Measurements from ENCODE around the gene RIMBP2.

RIMBP2 gene

DNA sequence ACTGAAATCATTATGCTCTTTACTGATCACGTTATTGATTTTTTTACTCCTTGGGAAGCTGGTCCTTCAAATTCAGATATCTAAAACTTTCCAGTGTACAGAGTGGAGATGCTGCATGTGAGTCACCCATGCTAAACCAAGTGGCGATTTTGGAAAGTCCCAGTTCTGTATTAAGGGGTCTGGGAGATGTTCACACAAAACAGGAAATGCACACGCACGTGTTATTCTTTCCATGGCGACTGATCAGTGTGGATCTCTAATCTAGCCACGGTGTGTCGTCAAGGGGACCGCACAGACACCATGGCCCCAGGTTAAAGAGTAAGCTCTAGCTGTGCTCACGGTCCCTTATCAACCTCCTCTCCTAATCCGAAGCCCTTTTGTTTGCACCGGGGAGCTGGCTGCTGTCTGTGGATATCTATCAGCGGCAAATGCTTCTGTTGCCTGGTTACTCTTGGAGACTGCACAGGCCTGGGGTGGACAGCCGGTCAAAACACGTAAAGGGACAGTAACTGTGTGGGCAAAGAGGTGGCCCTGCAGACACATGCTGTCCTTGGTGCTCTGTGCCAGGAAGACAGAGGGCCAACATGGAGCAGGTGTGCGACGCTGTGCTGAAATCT is 96.6 kb downstream of the RIMBP2 start:
- Histone ChIP-seq H3K4me1 (no peaks in the 10 kb centered on the region), H3K4me2 (no peak overlapping the region), H3K27ac (no peak overlapping the region), H3K36me3 (no peaks in the 10 kb centered on the region), H4K20me1 (no peaks in the 10 kb centered on the region), H3K4me3 (no peak overlapping the region), H3K9ac (no peak overlapping the region), H3K9me3 (replicated peaks in 1 of 11) (peaks cover 6 to 22% (median 9%) of the 10 kb centered on the region in 11 experiments; a peak in 17 of 22 replicates), H3K27me3 (no peaks in the 10 kb centered on the region)
- no peak for TF ChIP-seq Cebpa-rat (IDR thresholded peaks at IDR 0.05)

- H3K9me3 ChIP-seq (replicated peaks in 1 of 11) = peaks cover 0 to 9% (median 0%) of the 10 kb centered on the region in 11 experiments; a peak in 2 of 22 replicates
- no peaks in the 10 kb centered on the region for H4K20me1 ChIP-seq
- no peak overlapping the region for H3K4me3 ChIP-seq
- no peak for TF ChIP-seq Cebpa-rat (IDR thresholded peaks at IDR 0.05)
- no peak overlapping the region for H3K4me2 ChIP-seq
- H3K4me1 ChIP-seq = no peaks in the 10 kb centered on the region
- H3K9ac ChIP-seq = no peak overlapping the region
- no peak overlapping the region for H3K27ac ChIP-seq
- no peaks in the 10 kb centered on the region for H3K27me3 ChIP-seq
- no peaks in the 10 kb centered on the region for H3K36me3 ChIP-seq
Observed at GRCh38 chr12:130617219-130617618, 98.9 kb downstream of the RIMBP2 start.

DNA sequence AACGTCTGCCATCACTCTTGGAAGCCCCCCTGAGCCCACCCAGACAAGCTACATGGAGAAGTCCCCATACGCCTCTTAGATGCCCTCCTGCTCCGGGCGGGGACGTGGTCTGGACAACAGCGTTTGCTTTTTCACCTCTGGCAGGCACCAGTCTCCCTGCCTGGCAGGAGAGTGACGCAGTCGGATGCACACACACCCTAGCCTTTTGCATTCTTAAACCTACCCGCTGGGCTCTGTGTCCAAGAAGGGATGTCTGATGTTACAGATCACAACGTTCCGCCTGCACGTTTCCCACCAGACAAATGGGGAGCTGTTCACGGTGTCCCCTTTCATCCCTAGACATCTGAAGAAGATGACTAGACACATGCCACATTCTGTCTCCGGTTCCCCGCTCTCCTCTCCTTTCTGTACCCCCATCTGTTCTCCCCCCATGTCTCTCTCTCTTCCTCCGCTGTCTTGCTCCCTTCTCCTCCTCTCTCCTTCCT is 100.2 kb downstream of the RIMBP2 start:
- H4K20me1 ChIP-seq = no peaks in the 10 kb centered on the region
- H3K27ac ChIP-seq = no peak overlapping the region
- no peak overlapping the region for H3K9ac ChIP-seq
- no peak for TF ChIP-seq Cebpa-rat (IDR thresholded peaks at IDR 0.05)
- H3K9me3 ChIP-seq (replicated peaks in 1 of 11) = no peaks in the 10 kb centered on the region
- H3K4me1 ChIP-seq = no peaks in the 10 kb centered on the region
- no peak overlapping the region for H3K4me2 ChIP-seq
- H3K27me3 ChIP-seq = no peaks in the 10 kb centered on the region
- no peak overlapping the region for H3K4me3 ChIP-seq
- H3K36me3 ChIP-seq = no peaks in the 10 kb centered on the region

GRCh38 chr12:130614530-130614905 is 101.6 kb downstream of the RIMBP2 start:
- H3K9me3 ChIP-seq (replicated peaks in 1 of 11) = no peaks in the 10 kb centered on the region
- H3K27ac ChIP-seq = no peak overlapping the region
- no peaks in the 10 kb centered on the region for H3K4me1 ChIP-seq
- H3K36me3 ChIP-seq = no peaks in the 10 kb centered on the region
- H4K20me1 ChIP-seq = no peaks in the 10 kb centered on the region
- no peak overlapping the region for H3K4me3 ChIP-seq
- H3K9ac ChIP-seq = no peak overlapping the region
- H3K27me3 ChIP-seq = no peaks in the 10 kb centered on the region
- H3K4me2 ChIP-seq = no peak overlapping the region
- no peak for TF ChIP-seq Cebpa-rat (IDR thresholded peaks at IDR 0.05)

DNA sequence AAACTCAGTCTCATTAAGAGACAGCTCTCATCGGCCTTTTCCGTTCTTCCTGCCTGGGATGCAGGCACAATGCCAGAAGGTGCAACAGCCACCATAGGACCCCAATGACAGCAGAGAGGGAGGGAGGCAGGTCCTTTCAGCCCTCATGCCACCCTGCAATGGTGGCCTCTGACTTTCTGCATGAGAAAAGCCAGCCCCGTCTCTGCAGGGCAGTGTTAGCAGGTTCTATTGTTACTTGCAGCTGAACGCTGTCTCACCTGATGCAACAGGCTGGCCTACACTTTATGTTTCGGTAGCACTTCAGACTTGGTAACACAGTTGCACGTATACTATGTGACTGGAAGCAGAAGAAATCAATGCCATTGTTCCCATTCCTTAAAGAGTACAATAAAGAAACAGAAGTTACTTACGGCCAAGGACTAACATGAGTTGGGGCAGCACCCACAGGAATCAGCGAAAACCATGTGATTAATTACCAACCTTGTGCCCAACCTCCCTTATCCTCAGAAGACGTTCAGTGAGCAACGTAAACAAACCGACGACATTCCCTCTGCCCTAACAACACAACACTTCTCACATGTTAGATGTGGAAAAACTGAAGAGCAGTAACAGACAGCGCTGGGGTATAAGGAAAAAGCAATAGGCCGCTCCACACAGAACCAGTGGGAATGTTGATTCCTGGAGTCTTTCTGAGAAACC is 102.1 kb downstream of the RIMBP2 start:
- Histone ChIP-seq H3K4me3 (no peak overlapping the region), H3K9ac (no peak overlapping the region), H4K20me1 (no peaks in the 10 kb centered on the region), H3K9me3 (replicated peaks in 1 of 11) (no peaks in the 10 kb centered on the region), H3K27ac (no peak overlapping the region), H3K36me3 (no peaks in the 10 kb centered on the region), H3K4me2 (no peak overlapping the region), H3K4me1 (no peaks in the 10 kb centered on the region), H3K27me3 (no peaks in the 10 kb centered on the region)
- no peak for TF ChIP-seq Cebpa-rat (IDR thresholded peaks at IDR 0.05)

DNA sequence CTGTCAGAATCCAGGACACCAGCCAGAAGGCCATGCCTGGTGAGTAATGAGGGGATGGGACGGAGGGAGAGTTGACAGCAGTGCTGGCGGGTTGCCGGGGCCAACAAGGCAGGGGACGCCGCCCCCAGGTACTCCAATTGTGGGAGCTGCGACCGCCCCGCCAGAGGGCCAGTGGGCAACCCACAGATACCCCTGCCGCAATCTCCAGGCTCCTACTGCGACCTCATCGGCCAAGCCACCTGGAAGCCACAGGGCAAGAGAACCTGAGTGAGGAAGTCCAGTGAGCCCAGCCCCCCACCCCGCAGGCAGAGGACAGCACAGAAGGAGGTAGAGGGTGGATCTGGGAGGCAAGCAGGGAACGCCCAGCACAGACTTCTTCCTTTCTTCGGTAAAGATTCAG is 103.0 kb downstream of the RIMBP2 start:
- Histone ChIP-seq H3K36me3 (no peaks in the 10 kb centered on the region), H3K4me2 (no peak overlapping the region), H3K27me3 (no peaks in the 10 kb centered on the region), H3K9me3 (replicated peaks in 1 of 11) (no peaks in the 10 kb centered on the region), H3K27ac (no peak overlapping the region), H4K20me1 (0 out of 22 replicates have a peak, but pooled peaks cover 0 to 2% (median 0%) of the 10 kb centered on the region in 11 experiments), H3K9ac (no peak overlapping the region), H3K4me3 (no peak overlapping the region), H3K4me1 (0 out of 20 replicates have a peak, but pooled peaks cover 0 to 3% (median 0%) of the 10 kb centered on the region in 10 experiments)
- no peak for TF ChIP-seq Cebpa-rat (IDR thresholded peaks at IDR 0.05)

DNA sequence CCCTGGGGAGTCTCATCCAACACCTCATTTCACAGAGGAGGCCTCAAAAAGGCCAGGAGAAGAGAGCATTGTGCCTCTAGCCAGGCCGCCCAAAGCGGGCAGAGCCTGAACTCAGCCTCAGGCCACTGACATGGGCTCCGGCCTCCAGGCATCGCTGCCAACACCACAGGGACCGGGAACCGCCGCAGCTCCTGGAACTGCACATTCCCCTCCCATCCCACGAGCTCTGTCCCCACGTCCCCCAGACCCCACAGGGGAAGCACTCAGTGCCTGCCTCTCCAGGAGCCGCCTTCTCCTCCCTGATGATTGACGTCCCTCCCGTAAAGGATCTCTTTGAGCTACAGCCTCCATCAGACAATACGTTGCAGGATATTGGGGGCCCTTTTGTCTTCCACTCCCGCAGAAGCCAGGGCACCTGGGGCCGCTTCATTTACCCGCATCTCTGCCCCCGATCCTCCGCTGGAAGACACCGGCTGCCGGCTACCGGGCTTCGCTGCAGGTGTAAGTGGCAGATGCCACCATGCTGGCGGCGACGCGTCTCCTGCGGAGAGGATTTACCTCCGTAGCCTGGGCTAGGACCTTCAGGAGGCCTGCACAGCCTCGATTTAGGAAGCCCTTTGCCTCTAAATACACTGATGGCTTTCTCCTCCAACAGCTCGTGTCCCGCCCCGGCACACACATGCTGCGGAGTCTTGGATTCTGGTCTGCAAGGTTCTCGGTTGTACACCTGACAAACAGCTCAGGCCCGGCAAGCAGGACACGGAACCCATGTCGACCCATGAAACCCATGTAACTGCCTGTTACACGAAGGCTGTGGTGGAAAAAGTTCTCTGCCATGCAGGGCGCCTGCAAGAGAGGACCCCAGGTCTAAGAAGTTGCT is 104.8 kb downstream of the RIMBP2 start:
- peaks cover 0 to 4% (median 0%) of the 10 kb centered on the region in 11 experiments; a peak in 1 of 22 replicates for H4K20me1 ChIP-seq
- H3K9me3 ChIP-seq (replicated peaks in 1 of 11) = no peaks in the 10 kb centered on the region
- peaks cover 0 to 21% (median 7%) of the 10 kb centered on the region in 10 experiments; a peak in 14 of 20 replicates for H3K4me1 ChIP-seq
- no peak overlapping the region for H3K4me3 ChIP-seq
- H3K4me2 ChIP-seq = no peak overlapping the region
- H3K27ac ChIP-seq = no peak overlapping the region
- H3K36me3 ChIP-seq = no peaks in the 10 kb centered on the region
- no peak for TF ChIP-seq Cebpa-rat (IDR thresholded peaks at IDR 0.05)
- H3K9ac ChIP-seq = no peak overlapping the region
- no peaks in the 10 kb centered on the region for H3K27me3 ChIP-seq

GRCh38 chr12:130609966-130610365 is 106.1 kb downstream of the RIMBP2 start:
- Histone ChIP-seq H3K9ac (no peak overlapping the region), H3K9me3 (replicated peaks in 1 of 11) (no peaks in the 10 kb centered on the region), H3K4me1 (peaks cover 0 to 29% (median 12%) of the 10 kb centered on the region in 10 experiments; a peak in 14 of 20 replicates), H3K36me3 (no peaks in the 10 kb centered on the region), H3K4me2 (no peak overlapping the region), H3K4me3 (no peak overlapping the region), H4K20me1 (peaks cover 0 to 4% (median 0%) of the 10 kb centered on the region in 11 experiments; a peak in 1 of 22 replicates), H3K27me3 (no peaks in the 10 kb centered on the region), H3K27ac (no peak overlapping the region)
- TF ChIP-seq Cebpa-rat (IDR thresholded peaks at IDR 0.05) = no peak

- Histone ChIP-seq H3K4me3 (no peak overlapping the region), H3K4me2 (no peak overlapping the region), H3K36me3 (no peaks in the 10 kb centered on the region), H3K9me3 (replicated peaks in 1 of 11) (no peaks in the 10 kb centered on the region), H3K27me3 (no peaks in the 10 kb centered on the region), H3K27ac (no peak overlapping the region), H4K20me1 (peaks cover 0 to 4% (median 0%) of the 10 kb centered on the region in 11 experiments; a peak in 1 of 22 replicates), H3K4me1 (peaks cover 0 to 29% (median 12%) of the 10 kb centered on the region in 10 experiments; a peak in 14 of 20 replicates), H3K9ac (no peak overlapping the region)
- no peak for TF ChIP-seq Cebpa-rat (IDR thresholded peaks at IDR 0.05)
Observed at GRCh38 chr12:130608831-130609230, 107.3 kb downstream of the RIMBP2 start.
